ENCODE measurements around the gene SLC6A17.

DNA sequence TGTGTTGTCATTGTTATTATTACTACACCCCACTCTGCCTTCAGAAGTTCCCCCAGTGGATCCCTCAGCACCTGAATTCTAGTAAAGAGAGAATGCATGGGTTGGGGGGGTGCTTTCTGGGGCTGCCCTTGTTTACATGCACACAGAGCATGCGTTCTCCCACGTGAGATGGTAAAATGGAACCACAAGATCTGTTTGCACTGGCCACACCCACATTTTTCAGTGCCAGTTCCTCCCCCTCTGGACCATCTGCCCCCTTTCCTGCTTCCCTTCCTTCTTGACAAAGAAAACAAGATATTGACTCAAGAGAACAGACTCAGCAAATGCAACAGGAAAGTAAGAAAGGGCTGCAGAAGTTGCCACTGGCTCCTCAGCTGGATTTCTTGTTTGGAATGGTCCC, 8.9 kb downstream of the SLC6A17 start:
- no peak for TF ChIP-seq ZNF565 (CRISPR knock-in tag; conservative IDR thresholded peaks at IDR 0.05; ENCODE audit: low read depth)
- no peak for TF ChIP-seq CSRNP3 (CRISPR knock-in tag; IDR thresholded peaks at IDR 0.05)
- TF ChIP-seq ZNF8 (CRISPR knock-in tag; IDR thresholded peaks at IDR 0.05) = no peak
- no peak for TF ChIP-seq TOX (CRISPR knock-in tag; IDR thresholded peaks at IDR 0.05; ENCODE audit: borderline replicate concordance)
